Measurements from ENCODE around the gene BABAM2. TPM values are rescaled to one million over a fixed set of nuclear protein-coding genes. Genes with fewer than 3 reads are reported as not detected.
A peak's percentile ranks its signal among the peaks of the same experiment; 100 is the strongest.

Gene BABAM2
- total and polyA plus RNA-seq, 9 of the 15 experiments (the other 6 are each of a cell fraction or from before 2014, with no cell fraction given), result 10.9 to 37.4 (median 25.6) TPM

GRCh38 chr2:28269019-28269784 lies 378.7 kb downstream of the BABAM2 start (continued):
- TF ChIP-seq MYBL2 (IDR thresholded peaks at IDR 0.05; ENCODE audit: low read depth) (no peak), MYBL2 (CRISPR knock-in tag; IDR thresholded peaks at IDR 0.05; ENCODE audit: borderline replicate concordance) (no peak), SNRNP70 (optimal IDR thresholded peaks at IDR 0.05; ENCODE audit: low read depth, low read length) (no peak), RHOXF2B (CRISPR knock-in tag; conservative IDR thresholded peaks at IDR 0.05) (no peak), ZC3H4 (CRISPR knock-in tag; IDR thresholded peaks at IDR 0.05; ENCODE audit: borderline replicate concordance) (no peak), CBFA2T2 (conservative IDR thresholded peaks at IDR 0.05) (peak; percentile 95), CBX1 (IDR thresholded peaks at IDR 0.05; ENCODE audit: low read depth) (no peak), ETV1 (tag; conservative IDR thresholded peaks at IDR 0.05; ENCODE audit: low read depth) (no peak), HMGXB4 (CRISPR knock-in tag; IDR thresholded peaks at IDR 0.05) (no peak), NCOR1 (IDR thresholded peaks at IDR 0.05) (peak; percentile 88), ZNF639 (CRISPR knock-in tag; conservative IDR thresholded peaks at IDR 0.05 in 1 of 2, IDR thresholded peaks at IDR 0.05 in 1 of 2) (0 out of 4 replicates have a peak, but pooled peaks of 1 of the 2 experiments have one; percentile 25), LEF1 (IDR thresholded peaks at IDR 0.05) (peak; percentile 60), ARNT (IDR thresholded peaks at IDR 0.05) (peak; percentile 65 to 80; a peak in 3 of 4 replicates), MTF1 (CRISPR knock-in tag; IDR thresholded peaks at IDR 0.05; ENCODE audit: borderline replicate concordance) (no peak), MEIS2 (IDR thresholded peaks at IDR 0.05; ENCODE audit: partially characterized antibody) (peak; percentile 94), ELF1 (tag; IDR thresholded peaks at IDR 0.05) (no peak), KDM4B (IDR thresholded peaks at IDR 0.05; ENCODE audit: borderline replicate concordance in 2 of 2, low read depth in 1 of 2) (no peak), SMARCA4 (IDR thresholded peaks at IDR 0.05) (peak; percentile 85), DMBX1 (CRISPR knock-in tag; IDR thresholded peaks at IDR 0.05; ENCODE audit: borderline replicate concordance) (no peak), FOXM1 (IDR thresholded peaks at IDR 0.05; ENCODE audit: low read depth) (peak; percentile 74), FOXM1 (CRISPR knock-in tag; IDR thresholded peaks at IDR 0.05; ENCODE audit: low read depth) (no peak), ZFP30 (CRISPR knock-in tag; IDR thresholded peaks at IDR 0.05; ENCODE audit: borderline replicate concordance) (no peak)
- TF ChIP-seq, protein P1, sequence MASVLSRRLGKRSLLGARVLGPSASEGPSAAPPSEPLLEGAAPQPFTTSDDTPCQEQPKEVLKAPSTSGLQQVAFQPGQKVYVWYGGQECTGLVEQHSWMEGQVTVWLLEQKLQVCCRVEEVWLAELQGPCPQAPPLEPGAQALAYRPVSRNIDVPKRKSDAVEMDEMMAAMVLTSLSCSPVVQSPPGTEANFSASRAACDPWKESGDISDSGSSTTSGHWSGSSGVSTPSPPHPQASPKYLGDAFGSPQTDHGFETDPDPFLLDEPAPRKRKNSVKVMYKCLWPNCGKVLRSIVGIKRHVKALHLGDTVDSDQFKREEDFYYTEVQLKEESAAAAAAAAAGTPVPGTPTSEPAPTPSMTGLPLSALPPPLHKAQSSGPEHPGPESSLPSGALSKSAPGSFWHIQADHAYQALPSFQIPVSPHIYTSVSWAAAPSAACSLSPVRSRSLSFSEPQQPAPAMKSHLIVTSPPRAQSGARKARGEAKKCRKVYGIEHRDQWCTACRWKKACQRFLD (CRISPR knock-in tag; IDR thresholded peaks at IDR 0.05), result peak; percentile 69; the same call in 1 of the 2 replicates
- TF ChIP-seq, protein P2, sequence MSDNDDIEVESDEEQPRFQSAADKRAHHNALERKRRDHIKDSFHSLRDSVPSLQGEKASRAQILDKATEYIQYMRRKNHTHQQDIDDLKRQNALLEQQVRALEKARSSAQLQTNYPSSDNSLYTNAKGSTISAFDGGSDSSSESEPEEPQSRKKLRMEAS (CRISPR knock-in tag; IDR thresholded peaks at IDR 0.05), result no peak
